K562 (cell line): ENCODE results near the gene EEF1AKMT4. TPM values are rescaled to one million over a fixed set of nuclear protein-coding genes. Genes with fewer than 3 reads are reported as not detected.

ENCODE experiments used
- ASH1L ChIP-seq: fragments of 450-650 bp; IDR thresholded peaks from 2 replicates; pipeline ENCODE4 v1.6.1; 2018; ENCODE audit warnings: borderline replicate concordance, mild to moderate bottlenecking, low read depth; ENCODE audit not compliant: partially characterized antibody
- ATF1 ChIP-seq, 2 experiments: fragments of 450-650 bp in 1 of 2; IDR thresholded peaks; 2 replicates each; pipeline ENCODE4 v1.6.1; 2016; ENCODE audit warnings: missing compliant biosample characterization in 1 of 2, missing genetic modification characterization in 1 of 2
- C11orf30 ChIP-seq: fragments of 450-650 bp; IDR thresholded peaks from 2 replicates; pipeline ENCODE4 v1.6.1; 2016; ENCODE audit warnings: low read depth, mild to moderate bottlenecking
- CHD4 ChIP-seq: fragments of 200-600 bp; sonication (generic); IDR thresholded peaks from 3 replicates; pipeline ENCODE4 v1.6.1; 2012; ENCODE audit warnings: low read depth, mild to moderate bottlenecking, mixed read lengths, low read length, inconsistent platforms; ENCODE audit not compliant: insufficient read depth, insufficient replicate concordance, poor library complexity, severe bottlenecking
- E2F1 ChIP-seq: sonication (generic); formaldehyde crosslinking; IDR thresholded peaks from 2 replicates; pipeline ENCODE4 v1.8.1; 2023; ENCODE audit warnings: mild to moderate bottlenecking, missing genetic modification reagents, moderate library complexity
- FOXJ2 ChIP-seq: fragments of 200-800 bp; sonication (Bioruptor generic); IDR thresholded peaks from 2 replicates; pipeline ENCODE4 v1.6.1; 2016; ENCODE audit warnings: missing genetic modification characterization, missing compliant biosample characterization
- NFATC3 ChIP-seq: fragments of 450-650 bp; IDR thresholded peaks from 2 replicates; pipeline ENCODE4 v1.6.1; 2017; ENCODE audit warnings: mild to moderate bottlenecking
- NFRKB ChIP-seq: fragments of 450-650 bp; IDR thresholded peaks from 2 replicates; pipeline ENCODE4 v1.6.1; 2016; ENCODE audit warnings: low read depth
- PHTF2 ChIP-seq: fragments of 250-450 bp; sonication (Bioruptor Pico); IDR thresholded peaks from 2 replicates; pipeline ENCODE4 v1.5.0; 2021; ENCODE audit warnings: mild to moderate bottlenecking
- PRPF4 ChIP-seq: fragments of 200-400 bp; formaldehyde crosslinking; IDR thresholded peaks from one replicate; pipeline ENCODE4 v1.6.1; 2017; ENCODE audit warnings: low read length, low read depth, mild to moderate bottlenecking; ENCODE audit not compliant: insufficient read depth, poor library complexity, severe bottlenecking
- RBBP5 ChIP-seq: fragments of 200-600 bp; sonication (generic); IDR thresholded peaks from 2 replicates; pipeline ENCODE4 v1.6.1; 2012; ENCODE audit warnings: borderline replicate concordance, mild to moderate bottlenecking, low read length, control low read depth, inconsistent platforms; ENCODE audit not compliant: insufficient read depth, poor library complexity, severe bottlenecking
- RERE ChIP-seq: sonication (generic); formaldehyde crosslinking; IDR thresholded peaks from 2 replicates; pipeline ENCODE4 v1.8.0; 2023; ENCODE audit warnings: missing genetic modification reagents, mild to moderate bottlenecking, borderline replicate concordance
- RFX5 ChIP-seq: IDR thresholded peaks from 2 replicates; pipeline ENCODE4 v1.6.1; 2011; ENCODE audit warnings: low read depth, mild to moderate bottlenecking, improper control_type of control experiment, low read length
- SIN3A ChIP-seq, 2 experiments: fragments of 150-350 bp in 1 of 2; IDR thresholded peaks; 2 replicates each; pipeline ENCODE4 v1.6.1; 2011 to 2016; ENCODE audit warnings: borderline replicate concordance in 2 of 2, low read depth in 2 of 2, low read length in 2 of 2, mild to moderate bottlenecking in 2 of 2, moderate library complexity in 2 of 2; ENCODE audit not compliant: control insufficient read depth in 1 of 2
- SMARCC2 ChIP-seq: fragments of 450-650 bp; IDR thresholded peaks from 2 replicates; pipeline ENCODE4 v1.6.1; 2017; ENCODE audit warnings: antibody characterized with exemption, moderate library complexity, mild to moderate bottlenecking, low read depth
- SRF ChIP-seq, 2 experiments: fragments of 250-450, 450-650 bp in 1 of 2; sonication (Bioruptor Pico) in 1 of 2; sonication (generic) in 1 of 2; formaldehyde crosslinking; IDR thresholded peaks; 2 replicates each; pipeline versions ENCODE4 v1.5.0 to v1.5.1; 2020 to 2022; ENCODE audit warnings: mild to moderate bottlenecking in 1 of 2, missing genetic modification reagents in 1 of 2
- TFAP4 ChIP-seq: sonication (generic); formaldehyde crosslinking; IDR thresholded peaks from 2 replicates; pipeline ENCODE4 v1.8.0; 2022; ENCODE audit warnings: missing genetic modification reagents, mild to moderate bottlenecking, moderate library complexity, borderline replicate concordance
- ZNF696 ChIP-seq: fragments of 250-450 bp; sonication (Bioruptor Pico); conservative IDR thresholded peaks from 2 replicates; pipeline ENCODE4 v1.4.0; 2020; ENCODE audit warnings: mild to moderate bottlenecking, moderate library complexity
- polyA plus RNA-seq, 8 experiments: library from polyadenylated mRNA; depleted of rRNA in 4 of 8; stranded (reverse) in 5 of 8; unstranded in 3 of 8; fragments of >200 nt; fragmentation: Nextera tagmentation in 2 of 8; fragmentation: Illumina TruSeq in 1 of 8; extraction: Ambion mirVana in 2 of 8; extraction: Trizol in 1 of 8; gene quantifications; 2 replicates each; pipeline versions ENCODE4 v1.2.1 to v1.2.3, GENCODE V29; 2011 to 2014; ENCODE audit warnings: inconsistent platforms in 1 of 8, missing spikeins in 1 of 8
- total RNA-seq, 7 experiments: library from RNA; depleted of rRNA in 6 of 7; stranded (reverse); fragments of >200 nt in 6 of 7; fragmentation: Illumina TruSeq in 2 of 7; extraction: Trizol in 2 of 7; gene quantifications; 2 replicates each; pipeline versions ENCODE4 v1.2.1 to v1.2.3, GENCODE V29; 2011 to 2021; ENCODE audit warnings: low replicate concordance in 1 of 7

EEF1AKMT4 gene
- total and polyA plus RNA-seq, 9 of the 15 experiments (the other 6 are each of a cell fraction or from before 2014, with no cell fraction given): 10.3 to 49.4 (median 18.9) TPM

- TF ChIP-seq RERE (CRISPR knock-in tag): no peak
- peak in 1 of 2 experiments; percentile 93; a peak in 1 of 4 replicates for TF ChIP-seq SIN3A (IDR thresholded peaks at IDR 0.05; ENCODE audit: borderline replicate concordance in 2 of 2, control insufficient read depth in 1 of 2, low read depth in 2 of 2, low read length in 2 of 2)
- TF ChIP-seq SRF (CRISPR knock-in tag; IDR thresholded peaks at IDR 0.05): no peak
- no peak for TF ChIP-seq NFATC3
- no peak for TF ChIP-seq PHTF2 (CRISPR knock-in tag)
- TF ChIP-seq FOXJ2 (tag): no peak
- no peak for TF ChIP-seq ZNF696 (CRISPR knock-in tag)
- TF ChIP-seq NFRKB: no peak
- no peak for TF ChIP-seq RFX5
- TF ChIP-seq CHD4: no peak
- TF ChIP-seq RBBP5: peak; percentile 9
- no peak for TF ChIP-seq ATF1 (CRISPR knock-in tag; IDR thresholded peaks at IDR 0.05)
- TF ChIP-seq ATF1 (tag; IDR thresholded peaks at IDR 0.05): no peak
- 0 out of 2 replicates have a peak, but pooled peaks have one; percentile 22 for TF ChIP-seq TFAP4 (CRISPR knock-in tag)
- no peak for TF ChIP-seq SMARCC2
- no peak for TF ChIP-seq PRPF4
- TF ChIP-seq C11orf30: no peak
- no peak for TF ChIP-seq ASH1L
- TF ChIP-seq E2F1 (CRISPR knock-in tag): no peak
Measured at GRCh38 chr3:184259878-184260723, 10.6 kb downstream of the EEF1AKMT4 start (continued).
